K562 (cell line): ENCODE results near the gene ZFPM1. TPM values are rescaled to one million over a fixed set of nuclear protein-coding genes. Genes with fewer than 3 reads are reported as not detected.

Source experiments
- BRCA1 ChIP-seq, 2 experiments: fragments of 450-650 bp in 1 of 2; sonication (generic) in 1 of 2; formaldehyde crosslinking in 1 of 2; IDR thresholded peaks; 2 replicates each; pipeline versions ENCODE4 v1.5.0 to v1.6.1; 2017 to 2020; ENCODE audit warnings: mild to moderate bottlenecking in 1 of 2, missing genetic modification reagents in 1 of 2
- CBX8 ChIP-seq: fragments of 200-600 bp; sonication (generic); IDR thresholded peaks from 2 replicates; pipeline ENCODE4 v1.6.1; 2012; ENCODE audit warnings: borderline replicate concordance, mixed run types, low read depth, mild to moderate bottlenecking, moderate library complexity, mixed read lengths, low read length, control low read depth, inconsistent platforms; ENCODE audit not compliant: poor library complexity, severe bottlenecking; ENCODE audit errors: extremely low read depth
- HDAC1 ChIP-seq, 2 experiments: fragments of 450-650 bp; IDR thresholded peaks; 2 replicates each; pipeline ENCODE4 v1.6.1; 2016 to 2017; ENCODE audit warnings: inconsistent platforms in 1 of 2, mild to moderate bottlenecking in 1 of 2, moderate library complexity in 1 of 2
- HDGF ChIP-seq: fragments of 450-650 bp; IDR thresholded peaks from 2 replicates; pipeline ENCODE4 v1.6.1; 2016
- HNRNPH1 ChIP-seq: fragments of 200-400 bp; formaldehyde crosslinking; optimal IDR thresholded peaks from 2 replicates; pipeline ENCODE3; 2017; ENCODE audit warnings: low read depth, mild to moderate bottlenecking, low read length, moderate library complexity
- LARP7 ChIP-seq: fragments of 450-650 bp; IDR thresholded peaks from 2 replicates; pipeline ENCODE4 v1.6.1; 2016
- NFYB ChIP-seq: IDR thresholded peaks from 2 replicates; pipeline ENCODE4 v1.6.1; 2011; ENCODE audit warnings: mild to moderate bottlenecking, moderate library complexity; ENCODE audit not compliant: insufficient read length; ENCODE audit errors: extremely low read depth
- POLR2G ChIP-seq: fragments of 200-400 bp; formaldehyde crosslinking; IDR thresholded peaks from 2 replicates; pipeline ENCODE4 v1.6.1; 2017; ENCODE audit warnings: low read depth, mild to moderate bottlenecking, antibody characterized with exemption, low read length, moderate library complexity
- RCOR1 ChIP-seq, 2 experiments: IDR thresholded peaks; 2 replicates each; pipeline ENCODE4 v1.6.1; 2012; ENCODE audit warnings: low read depth in 2 of 2, low read length in 2 of 2, borderline replicate concordance in 1 of 2, improper control_type of control experiment in 1 of 2
- SAP30 ChIP-seq: fragments of 200-600 bp; sonication (generic); IDR thresholded peaks from 2 replicates; pipeline ENCODE4 v1.6.1; 2012; ENCODE audit warnings: borderline replicate concordance, low read depth, mild to moderate bottlenecking, moderate library complexity, low read length, control low read depth, inconsistent platforms; ENCODE audit not compliant: insufficient read depth, poor library complexity, severe bottlenecking
- ZNF175 ChIP-seq: fragments of 200-800 bp; sonication (Bioruptor generic); IDR thresholded peaks from 2 replicates; pipeline ENCODE4 v1.6.1; 2016; ENCODE audit warnings: low read depth, mild to moderate bottlenecking, missing genetic modification characterization, missing compliant biosample characterization
- polyA plus RNA-seq, 8 experiments: library from polyadenylated mRNA; depleted of rRNA in 4 of 8; stranded (reverse) in 5 of 8; unstranded in 3 of 8; fragments of >200 nt; fragmentation: Nextera tagmentation in 2 of 8; fragmentation: Illumina TruSeq in 1 of 8; extraction: Ambion mirVana in 2 of 8; extraction: Trizol in 1 of 8; gene quantifications; 2 replicates each; pipeline versions ENCODE4 v1.2.1 to v1.2.3, GENCODE V29; 2011 to 2014; ENCODE audit warnings: inconsistent platforms in 1 of 8, missing spikeins in 1 of 8
- total RNA-seq, 7 experiments: library from RNA; depleted of rRNA in 6 of 7; stranded (reverse); fragments of >200 nt in 6 of 7; fragmentation: Illumina TruSeq in 2 of 7; extraction: Trizol in 2 of 7; gene quantifications; 2 replicates each; pipeline versions ENCODE4 v1.2.1 to v1.2.3, GENCODE V29; 2011 to 2021; ENCODE audit warnings: low replicate concordance in 1 of 7
- TF ChIP-seq, protein P1 (sequence below): sonication (generic); formaldehyde crosslinking; IDR thresholded peaks from 2 replicates; pipeline ENCODE4 v1.8.0; 2022; ENCODE audit warnings: mild to moderate bottlenecking, missing genetic modification reagents
- TF ChIP-seq, protein P2 (sequence below), 2 experiments: fragments of 450-650 bp in 1 of 2; sonication (generic) in 1 of 2; formaldehyde crosslinking in 1 of 2; IDR thresholded peaks; 2 replicates each; pipeline versions ENCODE4 v1.7.1 to v1.9.0; 2016 to 2022; ENCODE audit warnings: inconsistent platforms in 1 of 2, mild to moderate bottlenecking in 1 of 2, missing genetic modification reagents in 1 of 2

Gene ZFPM1
- total and polyA plus RNA-seq, 9 of the 15 experiments (the other 6 are each of a cell fraction or from before 2014, with no cell fraction given) = 0.03 to 35.9 (median 1.4) TPM

DNA sequence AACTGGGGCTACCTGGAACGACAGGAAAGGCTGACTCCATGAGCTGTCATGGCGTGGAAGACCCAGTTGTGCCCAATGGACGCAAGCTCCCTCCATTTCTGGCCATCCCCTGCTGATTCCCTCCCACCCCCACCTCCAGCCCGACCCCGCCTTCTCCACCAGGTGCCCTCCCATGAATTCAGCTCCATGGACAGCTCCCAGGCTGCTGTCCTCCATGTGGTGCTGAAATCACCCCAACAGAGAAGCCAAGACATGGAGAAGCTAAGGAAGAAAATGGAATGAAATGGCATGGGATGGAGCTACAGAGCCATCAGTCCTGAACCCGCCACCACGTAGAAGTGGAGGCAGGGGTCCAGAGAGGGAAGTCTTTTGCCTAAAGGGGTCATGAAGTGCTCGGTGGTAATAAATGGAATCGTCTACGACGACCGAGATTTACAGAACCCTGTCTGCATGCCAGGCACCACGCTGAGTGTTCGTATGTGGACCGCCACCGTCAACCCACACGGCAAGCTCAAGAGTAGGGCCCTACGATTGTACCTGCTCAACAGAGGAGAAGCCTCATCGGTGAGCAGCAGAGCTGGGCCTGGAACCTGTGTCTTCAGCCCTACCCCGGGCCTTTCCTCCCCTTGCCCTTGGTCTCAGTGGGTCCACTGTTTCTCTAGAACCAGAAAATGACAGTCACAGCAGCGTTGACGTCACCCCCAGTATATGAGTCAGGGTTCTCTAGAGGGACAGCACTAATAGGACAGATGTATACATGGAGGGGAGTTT lies 107.8 kb downstream of the ZFPM1 start (continued):
- TF ChIP-seq, protein P1, sequence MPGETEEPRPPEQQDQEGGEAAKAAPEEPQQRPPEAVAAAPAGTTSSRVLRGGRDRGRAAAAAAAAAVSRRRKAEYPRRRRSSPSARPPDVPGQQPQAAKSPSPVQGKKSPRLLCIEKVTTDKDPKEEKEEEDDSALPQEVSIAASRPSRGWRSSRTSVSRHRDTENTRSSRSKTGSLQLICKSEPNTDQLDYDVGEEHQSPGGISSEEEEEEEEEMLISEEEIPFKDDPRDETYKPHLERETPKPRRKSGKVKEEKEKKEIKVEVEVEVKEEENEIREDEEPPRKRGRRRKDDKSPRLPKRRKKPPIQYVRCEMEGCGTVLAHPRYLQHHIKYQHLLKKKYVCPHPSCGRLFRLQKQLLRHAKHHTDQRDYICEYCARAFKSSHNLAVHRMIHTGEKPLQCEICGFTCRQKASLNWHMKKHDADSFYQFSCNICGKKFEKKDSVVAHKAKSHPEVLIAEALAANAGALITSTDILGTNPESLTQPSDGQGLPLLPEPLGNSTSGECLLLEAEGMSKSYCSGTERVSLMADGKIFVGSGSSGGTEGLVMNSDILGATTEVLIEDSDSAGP = peak; percentile 79; the same call in 1 of the 2 replicates
- TF ChIP-seq RCOR1 (IDR thresholded peaks at IDR 0.05; ENCODE audit: borderline replicate concordance in 1 of 2, low read depth in 2 of 2, low read length in 2 of 2) (peak in 1 of 2 experiments; percentile 97; a peak in 2 of 4 replicates), HDGF (no peak), CBX8 (no peak), POLR2G (no peak), BRCA1 (IDR thresholded peaks at IDR 0.05) (no peak), BRCA1 (CRISPR knock-in tag; IDR thresholded peaks at IDR 0.05) (peak; percentile 95; the same call in 1 of the 2 replicates), ZNF175 (CRISPR knock-in tag) (peak; percentile 93), LARP7 (no peak), HNRNPH1 (no peak), HDAC1 (IDR thresholded peaks at IDR 0.05) (peak in 1 of 2 experiments; percentile 98; a peak in 2 of 4 replicates), SAP30 (peak; percentile 91), NFYB (no peak)
- TF ChIP-seq, protein P2, sequence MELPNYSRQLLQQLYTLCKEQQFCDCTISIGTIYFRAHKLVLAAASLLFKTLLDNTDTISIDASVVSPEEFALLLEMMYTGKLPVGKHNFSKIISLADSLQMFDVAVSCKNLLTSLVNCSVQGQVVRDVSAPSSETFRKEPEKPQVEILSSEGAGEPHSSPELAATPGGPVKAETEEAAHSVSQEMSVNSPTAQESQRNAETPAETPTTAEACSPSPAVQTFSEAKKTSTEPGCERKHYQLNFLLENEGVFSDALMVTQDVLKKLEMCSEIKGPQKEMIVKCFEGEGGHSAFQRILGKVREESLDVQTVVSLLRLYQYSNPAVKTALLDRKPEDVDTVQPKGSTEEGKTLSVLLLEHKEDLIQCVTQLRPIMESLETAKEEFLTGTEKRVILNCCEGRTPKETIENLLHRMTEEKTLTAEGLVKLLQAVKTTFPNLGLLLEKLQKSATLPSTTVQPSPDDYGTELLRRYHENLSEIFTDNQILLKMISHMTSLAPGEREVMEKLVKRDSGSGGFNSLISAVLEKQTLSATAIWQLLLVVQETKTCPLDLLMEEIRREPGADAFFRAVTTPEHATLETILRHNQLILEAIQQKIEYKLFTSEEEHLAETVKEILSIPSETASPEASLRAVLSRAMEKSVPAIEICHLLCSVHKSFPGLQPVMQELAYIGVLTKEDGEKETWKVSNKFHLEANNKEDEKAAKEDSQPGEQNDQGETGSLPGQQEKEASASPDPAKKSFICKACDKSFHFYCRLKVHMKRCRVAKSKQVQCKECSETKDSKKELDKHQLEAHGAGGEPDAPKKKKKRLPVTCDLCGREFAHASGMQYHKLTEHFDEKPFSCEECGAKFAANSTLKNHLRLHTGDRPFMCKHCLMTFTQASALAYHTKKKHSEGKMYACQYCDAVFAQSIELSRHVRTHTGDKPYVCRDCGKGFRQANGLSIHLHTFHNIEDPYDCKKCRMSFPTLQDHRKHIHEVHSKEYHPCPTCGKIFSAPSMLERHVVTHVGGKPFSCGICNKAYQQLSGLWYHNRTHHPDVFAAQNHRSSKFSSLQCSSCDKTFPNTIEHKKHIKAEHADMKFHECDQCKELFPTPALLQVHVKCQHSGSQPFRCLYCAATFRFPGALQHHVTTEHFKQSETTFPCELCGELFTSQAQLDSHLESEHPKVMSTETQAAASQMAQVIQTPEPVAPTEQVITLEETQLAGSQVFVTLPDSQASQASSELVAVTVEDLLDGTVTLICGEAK (IDR thresholded peaks at IDR 0.05) = peak; percentile 91
- TF ChIP-seq, protein P2 (CRISPR knock-in tag; IDR thresholded peaks at IDR 0.05) = peak; percentile 87
